HG02870 (cell line): ENCODE results near the gene HAPSTR1.
A peak's percentile ranks its signal among the peaks of the same experiment; 100 is the strongest.

ENCODE experiments used
- ATAC-seq: cut with Tn5 transposase; IDR thresholded peaks from one replicate; pipeline ENCODE4 v1.9.1; 2021; ENCODE audit warnings: mild to moderate bottlenecking, moderate library complexity; ENCODE audit not compliant: unreplicated experiment

Gene HAPSTR1

GRCh38 chr16:9119795-9120194 is 28.4 kb downstream of the HAPSTR1 start:
- no peak for ATAC-seq

GRCh38 chr16:9122342-9122741 is 30.9 kb downstream of the HAPSTR1 start:
- ATAC-seq = no peak

- ATAC-seq = no peak
Observed at GRCh38 chr16:9122969-9123368, 31.5 kb downstream of the HAPSTR1 start.

DNA sequence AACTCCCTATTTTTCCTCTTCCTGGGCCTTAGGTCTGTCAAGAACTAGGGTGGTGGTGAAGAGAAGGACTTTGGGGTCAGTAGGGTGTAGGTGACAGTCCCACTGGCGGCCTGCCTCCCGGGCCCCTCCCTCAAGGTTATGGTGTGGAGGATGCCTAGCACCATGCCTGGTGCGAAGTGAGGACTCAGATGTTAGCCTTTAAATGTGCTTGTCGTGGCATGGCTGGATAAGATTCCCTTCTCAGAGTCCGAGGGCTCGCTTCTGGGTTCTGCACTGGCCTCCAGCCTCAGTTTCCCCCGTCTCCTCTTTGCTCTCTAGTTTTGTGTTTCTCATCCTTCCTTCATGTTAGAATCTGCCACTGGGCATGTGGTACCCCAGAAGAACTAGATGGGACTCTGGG is 32.0 kb downstream of the HAPSTR1 start:
- ATAC-seq = no peak

GRCh38 chr16:9123871-9124270 is 32.4 kb downstream of the HAPSTR1 start:
- ATAC-seq = no peak

DNA sequence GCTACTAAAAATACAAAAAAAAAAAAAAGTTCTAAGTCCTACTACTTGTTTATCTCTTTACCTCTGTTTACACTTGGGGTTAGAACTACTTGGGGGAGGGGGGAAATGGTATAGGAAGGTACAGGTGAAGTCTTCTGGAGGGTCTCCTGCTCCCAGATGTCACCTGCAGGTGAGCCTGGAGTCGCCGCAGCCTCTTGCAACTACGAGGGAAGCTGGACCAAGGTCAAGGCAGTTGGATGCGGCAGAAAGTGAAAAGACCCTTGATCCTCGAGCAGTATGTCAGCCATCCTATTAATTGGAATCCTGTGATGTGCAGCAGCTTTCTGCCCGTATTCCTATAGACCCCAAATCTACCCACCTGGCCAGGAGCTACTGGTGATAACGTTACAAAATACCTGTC is 33.0 kb downstream of the HAPSTR1 start:
- no peak for ATAC-seq

GRCh38 chr16:9124908-9125584 is 33.6 kb downstream of the HAPSTR1 start:
- no peak for ATAC-seq

- no peak for ATAC-seq
Observed at GRCh38 chr16:9125658-9126505, 34.4 kb downstream of the HAPSTR1 start.

GRCh38 chr16:9126609-9127008 is 35.2 kb downstream of the HAPSTR1 start:
- no peak for ATAC-seq

DNA sequence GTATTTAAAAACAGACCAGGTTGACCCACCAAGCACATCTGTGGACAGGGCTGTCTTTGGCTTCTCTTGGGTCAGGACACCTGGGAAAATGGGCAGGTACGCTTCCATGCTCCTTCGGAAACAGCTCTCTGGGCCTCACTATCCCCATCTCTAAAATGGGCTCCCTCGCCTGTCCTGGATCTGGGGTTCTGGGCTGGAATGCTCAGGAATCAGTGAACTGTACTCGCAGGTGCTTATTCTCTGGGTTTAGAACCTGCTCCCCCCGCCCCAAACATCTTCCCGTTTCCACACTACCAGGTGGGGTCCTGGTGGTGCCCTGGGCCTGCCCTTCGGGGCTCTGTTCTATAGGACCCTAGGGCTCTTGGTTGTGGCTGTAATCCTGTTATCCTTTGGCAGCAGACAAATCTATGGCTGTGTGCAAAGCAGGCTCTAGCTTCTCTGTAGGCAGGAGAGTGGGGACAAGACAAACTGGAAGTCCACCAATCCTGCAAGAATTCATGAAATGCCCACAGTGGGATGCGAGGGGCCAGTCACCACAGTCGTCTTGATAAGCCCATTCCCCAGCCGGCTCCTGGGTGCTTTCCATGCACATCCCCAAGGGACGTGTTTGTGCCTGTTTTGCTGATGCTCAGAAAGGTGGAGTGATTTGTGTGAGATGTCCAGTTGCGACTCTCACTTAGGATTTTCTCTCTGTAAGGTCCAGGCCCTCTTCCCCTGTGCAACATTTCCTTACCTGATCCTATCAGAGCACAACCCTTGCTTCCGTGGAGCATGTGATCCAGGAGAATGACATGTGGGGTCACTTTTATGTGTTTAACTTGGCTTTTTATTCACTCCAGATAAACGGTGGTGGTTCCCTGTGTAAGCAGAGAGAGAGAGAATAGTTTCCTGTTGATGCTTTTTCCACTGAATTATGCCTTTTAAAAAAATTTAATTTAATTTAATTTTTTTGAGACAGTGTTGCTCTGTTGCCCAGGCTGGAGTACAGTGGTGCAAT is 37.2 kb downstream of the HAPSTR1 start:
- no peak for ATAC-seq

DNA sequence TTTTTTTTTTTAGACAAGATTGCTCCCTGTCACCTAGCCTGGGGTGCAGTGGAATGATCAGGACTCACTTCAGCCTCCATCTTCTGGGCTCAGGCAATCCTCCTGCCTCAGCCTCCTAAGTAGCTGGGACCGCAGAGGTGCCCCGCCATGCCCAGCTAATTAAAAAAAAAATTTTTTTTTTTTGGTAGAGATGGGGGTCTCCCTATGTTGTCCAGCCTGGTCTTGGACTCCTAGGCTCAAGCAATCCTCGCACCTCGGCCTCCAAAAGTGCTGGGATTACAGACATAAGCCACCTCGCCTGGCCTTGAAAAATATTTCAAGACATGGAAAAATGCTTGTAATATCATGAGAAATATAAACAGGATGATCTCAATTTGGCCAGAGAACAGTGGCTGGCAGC is 42.9 kb downstream of the HAPSTR1 start:
- no peak for ATAC-seq

DNA sequence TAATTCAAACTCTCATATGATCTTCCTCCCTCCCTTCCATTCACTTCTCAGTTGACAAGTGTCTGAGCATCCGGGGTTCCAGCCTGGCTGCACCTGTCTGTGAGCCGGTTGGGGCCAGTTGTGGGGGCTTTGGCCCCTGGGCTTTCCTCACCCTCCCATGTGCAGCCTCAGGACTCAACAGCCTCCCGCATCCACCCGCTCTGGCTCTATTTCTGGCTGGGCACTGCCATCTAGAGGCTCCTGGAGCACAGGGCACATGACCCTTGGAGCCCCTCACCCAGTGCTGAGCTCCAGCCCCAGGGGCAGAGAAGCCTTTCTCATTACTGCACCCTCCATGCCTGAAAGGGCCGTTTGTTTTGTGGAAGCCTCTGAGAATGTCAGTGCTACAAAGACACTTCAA is 43.3 kb downstream of the HAPSTR1 start:
- ATAC-seq = peak; percentile 54

DNA sequence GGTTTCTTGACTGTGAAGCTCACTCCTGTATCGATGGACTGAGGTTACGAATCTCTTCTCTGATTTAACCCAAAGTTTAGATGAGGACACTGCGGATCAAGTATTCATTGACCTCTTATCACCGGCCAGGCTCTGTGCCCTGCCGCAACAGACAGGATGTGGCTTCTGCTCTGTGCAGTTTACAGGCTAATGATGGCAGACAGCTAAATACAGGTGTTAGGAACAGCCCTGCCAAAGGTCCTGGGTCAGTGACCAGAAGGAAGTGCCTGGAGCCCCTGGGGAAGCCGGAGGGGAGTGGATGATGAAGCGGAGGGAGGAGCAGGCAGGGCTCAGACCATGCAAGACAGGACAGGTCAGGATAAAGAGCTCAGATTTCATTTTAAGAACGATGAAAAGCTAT is 44.4 kb downstream of the HAPSTR1 start:
- ATAC-seq = no peak

GRCh38 chr16:9136596-9136995 is 45.2 kb downstream of the HAPSTR1 start:
- ATAC-seq = no peak

DNA sequence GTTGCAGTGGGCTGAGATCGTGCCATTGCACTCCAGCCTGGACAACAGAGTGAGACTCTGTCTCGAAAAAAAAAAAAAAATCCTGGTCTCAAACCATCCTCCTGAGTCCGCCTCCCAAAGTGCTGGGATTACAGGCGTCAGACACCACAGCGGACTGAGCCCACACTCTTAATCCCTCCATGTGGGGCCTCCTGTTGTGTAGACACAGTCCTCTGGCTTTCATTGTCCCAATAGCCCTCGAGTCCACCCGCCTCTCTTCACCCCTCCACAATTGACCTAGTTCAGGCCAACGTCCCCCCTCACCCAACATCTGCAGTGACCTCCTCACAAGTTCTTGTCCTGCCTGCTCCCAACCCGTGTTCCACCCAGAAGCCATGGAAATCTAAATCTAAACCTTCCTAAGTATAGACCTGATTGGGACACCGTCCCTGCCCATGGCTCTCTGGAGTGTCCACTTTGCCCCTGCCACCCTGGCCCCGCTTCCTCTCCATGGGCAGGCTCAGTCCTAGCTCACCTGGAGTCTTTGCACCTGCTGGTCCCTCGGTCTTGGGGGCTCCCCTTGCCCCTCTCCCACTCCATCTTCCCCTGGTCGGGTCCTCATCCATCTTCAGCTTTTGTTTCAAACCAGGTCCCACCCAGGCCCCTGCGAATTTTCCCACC is 46.7 kb downstream of the HAPSTR1 start:
- no peak for ATAC-seq

GRCh38 chr16:9138731-9139501 is 47.5 kb downstream of the HAPSTR1 start:
- no peak for ATAC-seq

- peak; percentile 68 for ATAC-seq
Observed at GRCh38 chr16:9139965-9140364, 48.5 kb downstream of the HAPSTR1 start.
